Measurements from ENCODE around the gene KCNQ5.

Gene KCNQ5

DNA sequence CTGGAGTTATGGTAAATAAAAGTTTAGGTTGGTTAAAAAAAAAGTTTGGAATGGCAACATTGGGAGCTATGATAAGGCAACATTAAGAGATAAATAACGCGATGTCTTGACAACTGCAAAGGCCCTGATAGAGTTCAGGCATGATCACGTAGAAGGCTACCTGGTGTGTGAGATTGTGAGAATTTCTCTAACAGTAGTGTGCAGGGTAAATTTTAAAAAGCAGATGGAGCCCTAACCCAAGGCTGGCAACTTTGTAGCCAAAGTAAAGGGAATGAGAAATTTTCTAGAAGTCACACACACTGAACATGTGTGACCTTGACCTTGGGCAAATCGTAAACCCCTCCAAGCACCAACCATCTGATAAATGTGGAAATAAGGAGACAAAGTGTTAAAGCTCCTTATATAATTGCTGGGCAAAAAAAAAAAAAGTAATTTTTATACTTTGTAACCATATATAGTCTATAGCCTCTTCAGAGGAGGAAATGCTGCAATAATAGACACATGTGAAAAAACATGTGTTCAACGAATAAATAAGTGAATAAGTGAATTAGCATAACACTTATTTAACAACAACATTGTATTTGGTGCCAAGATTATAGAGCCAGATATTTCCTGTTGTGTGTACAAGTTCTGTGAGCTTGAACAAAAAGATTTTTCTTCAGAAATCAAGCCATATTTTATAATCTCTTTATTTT is 18.2 kb downstream of the KCNQ5 start:
- no peak for DNase-seq (ENCODE audit: low read depth)

- no peak for DNase-seq (ENCODE audit: low read depth)
These were observed 18.7 kb downstream of the KCNQ5 start for GRCh38 chr6:72640615-72640930.

DNA sequence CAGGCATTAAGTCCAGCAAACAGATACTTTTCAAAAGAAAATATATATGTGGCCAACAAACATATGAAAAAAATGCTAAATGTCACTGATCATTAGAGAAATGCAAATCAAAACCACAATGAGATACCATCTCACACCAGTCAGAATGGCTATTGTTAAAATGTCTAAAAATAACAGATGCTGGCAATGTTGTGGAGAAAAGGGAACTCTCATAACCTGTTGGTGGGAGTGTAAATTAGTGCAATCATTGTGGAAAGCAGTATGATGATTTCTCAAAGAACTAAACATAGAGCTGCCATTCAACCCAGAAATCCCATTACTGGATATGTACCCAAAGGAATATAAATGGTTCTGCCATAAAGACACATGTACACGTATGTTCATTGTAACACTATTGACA is 20.6 kb downstream of the KCNQ5 start:
- DNase-seq (ENCODE audit: low read depth) = no peak

DNA sequence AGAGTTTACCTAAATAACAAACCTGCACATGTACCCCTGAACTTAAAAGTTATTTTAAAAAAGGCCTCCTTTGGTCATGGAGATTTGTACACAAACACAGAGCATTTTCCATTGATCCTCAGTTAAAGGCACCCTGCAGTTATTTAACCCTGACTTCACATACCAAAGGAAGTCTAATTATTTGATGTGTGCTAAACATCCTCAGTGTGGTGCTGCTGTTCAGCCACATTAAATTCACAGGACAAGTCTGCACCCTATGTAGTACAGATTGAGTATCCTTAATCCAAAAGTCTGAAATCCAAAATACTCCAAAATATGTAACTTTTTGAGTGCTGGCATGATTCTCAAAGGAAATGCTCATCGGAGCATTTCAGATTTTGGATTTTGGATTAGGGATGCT is 21.4 kb downstream of the KCNQ5 start:
- DNase-seq (ENCODE audit: low read depth) = no peak

DNA sequence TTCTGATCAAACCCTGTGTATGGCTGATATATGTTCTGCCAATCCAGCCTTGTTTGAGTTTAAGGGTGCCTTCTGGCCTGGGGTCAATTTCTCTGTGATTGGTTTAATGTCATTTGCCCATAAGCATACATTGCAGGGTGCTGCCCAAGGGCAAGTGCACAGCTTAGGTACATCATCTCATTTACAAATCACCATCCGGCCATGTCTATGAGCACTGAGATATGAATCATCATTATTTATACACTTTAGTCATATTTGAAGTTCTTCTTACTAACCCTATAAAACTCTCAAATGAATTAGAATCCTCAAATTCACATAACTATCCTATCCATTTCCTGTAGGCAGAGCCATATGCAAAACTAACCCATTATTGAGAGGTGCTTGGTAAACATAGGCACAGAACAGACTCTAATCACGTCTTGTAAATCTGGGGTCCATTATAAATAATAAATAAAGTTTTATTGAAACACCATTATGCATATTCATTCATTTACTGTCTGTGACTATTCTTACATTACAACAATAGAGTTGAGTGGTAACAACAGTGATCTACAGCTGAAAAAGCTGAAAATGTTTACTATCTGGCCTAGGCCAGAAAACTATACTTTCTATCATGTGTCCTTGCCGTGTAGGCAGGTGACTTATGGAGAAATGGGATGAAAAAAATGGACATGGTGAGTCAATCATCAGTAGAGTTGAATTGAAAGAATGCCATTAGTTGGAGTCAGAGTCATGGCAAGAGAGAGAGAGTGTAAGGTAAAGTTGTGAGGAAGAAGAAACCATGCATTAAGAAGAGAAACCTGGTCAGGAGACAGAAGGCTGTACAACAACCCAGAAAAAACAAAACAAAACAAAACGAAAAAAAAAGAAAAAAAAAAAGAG is 25.0 kb downstream of the KCNQ5 start:
- no peak for DNase-seq (ENCODE audit: low read depth)

DNA sequence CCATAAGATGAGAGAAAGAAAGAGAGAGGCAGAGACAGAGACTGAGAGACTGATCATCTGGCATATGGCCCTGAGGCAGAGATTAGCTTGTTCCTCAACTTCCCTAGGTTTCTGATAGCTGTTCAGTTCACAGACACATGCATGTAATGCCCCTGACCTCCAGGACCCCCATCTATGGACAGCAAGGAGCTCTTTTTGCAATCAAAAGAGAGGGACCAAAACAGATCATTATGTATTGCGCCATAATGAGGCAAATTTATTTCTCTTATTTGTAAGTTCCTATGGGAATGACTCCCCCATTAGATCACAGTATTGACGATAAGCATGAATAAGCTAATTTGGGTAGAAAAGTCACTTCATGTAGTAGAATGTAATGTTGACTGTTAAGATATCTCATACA is 25.6 kb downstream of the KCNQ5 start:
- no peak for DNase-seq (ENCODE audit: low read depth)

DNA sequence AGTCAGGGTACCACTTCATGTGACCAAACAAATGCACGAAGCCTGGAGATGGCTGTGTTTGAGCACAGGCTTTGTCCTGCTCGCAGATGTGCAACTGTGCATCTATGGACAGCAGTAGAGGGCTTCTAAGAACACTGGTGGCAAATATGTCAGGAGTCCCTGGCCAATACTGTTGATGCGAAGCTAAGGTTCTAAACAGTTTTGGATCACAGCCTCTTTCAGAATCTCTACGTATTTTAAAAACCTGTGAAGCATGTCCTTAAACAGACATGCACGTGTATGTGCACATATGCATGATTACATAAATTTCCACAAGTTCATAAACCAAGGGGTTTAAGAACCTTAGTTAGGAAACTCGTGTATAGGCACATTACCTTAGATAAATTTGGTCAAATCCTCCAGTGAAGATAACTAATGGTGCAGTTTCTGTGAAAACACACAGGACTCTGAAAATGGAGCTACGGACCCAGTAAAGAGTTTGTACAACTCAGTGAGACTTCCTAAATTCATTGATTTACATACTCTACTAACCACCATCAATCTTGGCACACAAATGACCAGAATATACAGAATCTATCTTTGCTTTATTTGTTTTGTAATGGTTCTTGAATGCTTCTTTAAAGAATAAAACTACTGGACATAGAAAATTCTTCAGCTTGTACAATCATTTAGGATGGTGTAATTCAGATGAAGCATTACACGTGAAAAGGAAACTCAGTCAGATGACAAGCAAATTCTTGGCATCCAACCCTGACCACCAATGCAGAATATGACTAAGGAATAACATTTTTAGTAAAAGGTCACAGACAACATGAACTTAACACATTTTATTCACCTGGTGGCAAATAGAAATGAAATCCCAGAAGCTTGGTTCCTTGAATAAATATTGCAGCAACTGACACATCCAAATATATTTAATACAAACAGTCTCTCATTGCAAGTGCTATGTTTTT is 27.4 kb downstream of the KCNQ5 start:
- DNase-seq (ENCODE audit: low read depth) = no peak

- no peak for DNase-seq (ENCODE audit: low read depth)
These were observed 28.3 kb downstream of the KCNQ5 start for GRCh38 chr6:72650081-72650745.

GRCh38 chr6:72651174-72651573 is 29.3 kb downstream of the KCNQ5 start:
- DNase-seq (ENCODE audit: low read depth) = no peak

GRCh38 chr6:72651967-72652956 is 30.4 kb downstream of the KCNQ5 start:
- no peak for DNase-seq (ENCODE audit: low read depth)

DNA sequence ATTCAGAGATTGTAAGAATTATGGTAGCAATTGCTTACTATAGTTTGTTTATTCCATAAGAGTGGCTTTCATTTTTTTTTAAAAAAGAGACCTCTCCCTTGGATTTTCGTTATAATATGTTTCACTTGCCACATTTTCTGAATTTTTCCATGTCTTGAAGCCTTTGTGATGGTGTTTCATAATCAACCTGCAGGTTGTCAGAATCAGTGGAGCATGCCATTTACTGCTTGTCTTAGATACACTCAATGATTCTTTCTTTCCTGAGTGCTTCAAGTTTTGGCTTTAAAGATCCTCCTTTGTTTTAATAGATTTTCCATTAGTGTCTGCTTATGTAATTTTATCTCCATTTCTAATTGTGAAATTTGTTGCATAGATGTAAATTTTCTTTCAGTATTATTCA is 31.2 kb downstream of the KCNQ5 start:
- no peak for DNase-seq (ENCODE audit: low read depth)

DNA sequence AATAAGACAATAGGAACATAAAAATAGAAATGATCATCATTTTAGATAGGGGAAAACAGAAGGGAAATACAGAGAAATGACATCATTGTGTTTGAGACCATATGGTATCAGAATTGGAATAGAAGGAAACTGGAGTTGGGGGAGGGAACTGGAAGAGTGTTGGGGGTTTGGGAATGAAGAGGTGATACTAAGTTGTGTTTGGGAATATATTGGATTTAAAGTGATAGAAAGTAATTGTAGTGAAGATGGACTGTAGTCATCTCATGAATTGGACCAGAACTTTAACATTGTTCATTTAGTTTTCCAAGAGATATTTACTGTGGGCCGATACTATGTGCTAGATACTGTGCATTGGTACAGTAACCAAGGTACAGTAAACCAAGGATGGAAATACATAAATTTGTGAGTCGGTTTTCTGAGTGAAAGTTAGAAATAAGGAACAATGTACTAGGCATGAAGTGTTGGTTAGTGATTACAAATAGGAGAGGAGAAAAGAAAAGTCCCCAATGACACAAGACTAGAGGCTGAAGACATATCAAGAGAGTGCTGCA is 32.3 kb downstream of the KCNQ5 start:
- no peak for DNase-seq (ENCODE audit: low read depth)

DNA sequence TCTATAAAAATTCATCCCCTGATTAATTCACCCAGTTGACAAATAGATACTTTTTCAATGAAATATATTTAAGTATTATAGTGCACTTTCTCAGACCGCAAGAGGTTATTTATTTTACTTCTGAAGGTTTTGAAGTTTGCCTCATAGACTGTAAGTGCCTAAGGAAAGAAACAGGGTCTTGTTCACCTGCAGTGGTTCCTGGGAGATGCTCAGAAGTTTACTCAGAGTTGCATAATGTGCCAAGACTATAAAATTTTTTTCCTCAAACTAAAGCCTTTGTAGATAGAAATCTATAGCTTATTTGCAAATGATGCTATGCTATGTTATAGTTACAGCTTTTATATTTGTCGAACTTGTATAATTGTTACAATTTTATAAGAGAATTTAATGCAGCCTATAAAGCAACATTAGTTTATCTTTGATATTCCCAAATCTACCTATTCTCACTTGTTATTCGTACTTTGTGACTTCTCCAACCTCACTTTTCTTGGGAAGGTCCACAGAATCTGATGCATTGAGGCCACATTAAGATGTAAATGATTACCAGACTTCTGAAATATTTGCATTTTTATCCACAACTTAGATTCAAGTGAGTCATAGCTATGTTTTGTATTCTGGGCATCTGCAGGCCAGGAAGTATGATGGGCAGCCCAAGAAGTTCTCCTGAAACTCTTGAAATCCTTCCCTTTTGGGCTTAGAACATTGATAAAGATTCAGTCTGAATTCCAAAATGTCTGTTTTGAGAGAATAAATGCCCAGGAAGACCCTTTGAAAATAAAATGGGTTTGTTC is 35.7 kb downstream of the KCNQ5 start:
- DNase-seq (ENCODE audit: low read depth) = no peak

DNA sequence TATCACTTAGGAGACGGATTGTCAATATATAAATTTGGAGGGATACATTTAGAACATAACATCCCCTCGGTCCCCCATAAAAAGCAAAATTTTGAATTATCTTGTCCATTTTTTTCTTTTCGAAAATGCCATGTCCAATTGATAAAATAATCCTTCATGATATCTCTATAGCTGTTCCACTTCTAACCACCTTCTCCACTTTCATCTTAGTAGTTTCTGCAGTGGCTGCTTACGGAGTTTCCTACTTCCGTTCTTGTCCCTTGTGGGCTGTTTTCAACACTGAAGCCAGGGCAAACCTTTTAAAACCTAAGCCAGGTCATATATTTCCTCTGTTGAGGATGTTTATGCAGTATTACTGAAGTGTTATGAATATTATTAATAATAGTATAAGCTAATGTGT is 37.9 kb downstream of the KCNQ5 start:
- no peak for DNase-seq (ENCODE audit: low read depth)

DNA sequence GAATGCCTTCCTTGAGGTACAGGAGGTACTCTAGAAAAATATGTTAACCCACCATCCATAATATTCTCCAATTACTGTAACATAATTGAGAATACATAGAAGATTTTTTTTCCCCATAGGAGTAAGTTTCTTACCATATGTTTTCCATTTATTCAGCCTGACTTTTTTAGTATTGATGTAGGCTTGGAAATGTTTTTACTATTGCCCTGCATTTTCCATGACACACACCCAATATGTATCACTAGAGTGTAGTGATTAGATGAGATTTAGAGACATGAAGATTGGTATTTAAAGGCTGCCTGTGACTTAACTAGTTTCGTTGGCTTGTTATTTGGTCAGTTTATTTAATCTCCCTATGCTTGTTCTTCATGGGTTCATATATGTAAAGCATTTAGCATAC is 39.5 kb downstream of the KCNQ5 start:
- no peak for DNase-seq (ENCODE audit: low read depth)

DNA sequence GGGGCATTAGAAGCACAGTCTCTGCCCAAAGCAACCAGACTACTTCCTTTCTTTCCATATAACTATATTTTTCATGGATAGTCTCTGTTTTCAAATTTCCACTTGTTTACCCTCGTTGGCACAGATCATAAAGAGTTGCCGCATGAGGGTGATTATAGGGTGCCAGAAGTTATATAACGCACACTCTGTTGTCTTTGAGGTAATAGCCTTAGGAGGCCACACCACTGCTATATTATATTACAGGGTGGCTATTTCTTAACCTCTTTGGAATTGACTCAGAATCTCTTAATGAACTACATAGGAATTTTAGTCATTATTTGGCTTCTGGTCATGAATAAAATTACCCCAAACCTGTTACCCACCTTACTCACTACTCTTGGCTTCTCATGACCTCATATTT is 43.7 kb downstream of the KCNQ5 start:
- DNase-seq (ENCODE audit: low read depth) = no peak

DNA sequence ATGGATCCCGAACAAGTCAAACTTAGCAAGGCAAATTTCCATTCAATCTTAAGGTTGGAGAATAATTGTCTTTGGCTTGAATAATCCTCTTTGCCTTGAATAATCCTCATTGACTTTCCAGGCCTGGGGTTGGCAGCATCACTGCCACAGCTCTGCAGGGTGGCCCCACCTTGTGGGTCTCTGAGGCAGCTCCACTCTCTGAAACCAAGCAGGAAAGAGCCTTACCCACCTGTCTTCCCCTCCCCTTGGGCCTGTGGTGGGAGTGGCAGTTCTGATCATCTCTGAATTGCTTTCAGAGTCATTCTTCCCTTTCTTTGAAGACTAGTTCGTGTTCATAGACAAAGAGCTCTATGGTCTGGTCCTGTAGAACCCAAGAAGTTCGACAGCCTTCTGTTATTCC is 47.5 kb downstream of the KCNQ5 start:
- no peak for DNase-seq (ENCODE audit: low read depth)

GRCh38 chr6:72672906-72673305 is 51.0 kb downstream of the KCNQ5 start:
- no peak for DNase-seq (ENCODE audit: low read depth)

DNA sequence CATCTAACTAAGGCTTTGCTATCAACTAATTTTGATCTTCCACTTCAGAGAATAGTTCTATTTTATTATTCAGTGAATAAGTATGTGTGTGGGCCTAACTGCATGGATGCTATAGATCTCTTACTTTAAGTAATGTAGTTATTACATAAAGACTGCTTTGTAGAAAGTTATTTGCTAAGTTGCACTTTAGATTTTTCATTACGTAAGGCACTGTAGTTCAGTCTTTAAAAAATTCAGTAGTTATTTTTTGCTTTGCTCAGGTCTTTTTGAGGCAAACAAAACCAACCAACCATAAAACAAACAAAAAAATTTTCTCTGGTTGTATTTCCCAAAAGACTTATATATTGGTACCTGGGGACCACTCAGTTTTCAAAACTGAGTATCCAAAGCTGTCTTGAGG is 53.0 kb downstream of the KCNQ5 start:
- no peak for DNase-seq (ENCODE audit: low read depth)

DNA sequence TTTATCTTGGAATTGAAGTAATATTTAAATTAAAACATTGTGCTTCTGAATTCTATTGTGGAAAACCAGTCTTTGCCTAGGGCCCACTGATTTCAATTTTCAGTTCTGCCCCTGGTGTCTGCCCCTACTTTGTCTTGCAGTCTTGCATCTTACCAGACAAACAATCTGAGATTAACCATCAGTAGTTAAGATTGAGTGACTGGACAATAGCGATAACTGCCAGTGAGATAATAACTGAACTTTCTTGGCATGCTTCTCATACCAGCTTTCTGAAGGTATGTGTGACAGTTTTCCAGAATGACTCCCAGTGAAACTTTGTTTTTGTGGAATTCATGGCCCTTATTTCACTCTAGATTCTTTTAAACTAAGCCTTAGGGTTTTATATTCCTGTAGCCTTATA is 53.5 kb downstream of the KCNQ5 start:
- no peak for DNase-seq (ENCODE audit: low read depth)
